ENCODE data around the gene ZFYVE27.
A peak's percentile ranks its signal among the peaks of the same experiment; 100 is the strongest.
"Not testable (repeated sequence)": the region's sequence is repeated elsewhere in the genome, so short reads cannot be mapped to it uniquely, and the experiment has no call there.

Gene ZFYVE27, protein sequence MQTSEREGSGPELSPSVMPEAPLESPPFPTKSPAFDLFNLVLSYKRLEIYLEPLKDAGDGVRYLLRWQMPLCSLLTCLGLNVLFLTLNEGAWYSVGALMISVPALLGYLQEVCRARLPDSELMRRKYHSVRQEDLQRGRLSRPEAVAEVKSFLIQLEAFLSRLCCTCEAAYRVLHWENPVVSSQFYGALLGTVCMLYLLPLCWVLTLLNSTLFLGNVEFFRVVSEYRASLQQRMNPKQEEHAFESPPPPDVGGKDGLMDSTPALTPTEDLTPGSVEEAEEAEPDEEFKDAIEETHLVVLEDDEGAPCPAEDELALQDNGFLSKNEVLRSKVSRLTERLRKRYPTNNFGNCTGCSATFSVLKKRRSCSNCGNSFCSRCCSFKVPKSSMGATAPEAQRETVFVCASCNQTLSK

DNA sequence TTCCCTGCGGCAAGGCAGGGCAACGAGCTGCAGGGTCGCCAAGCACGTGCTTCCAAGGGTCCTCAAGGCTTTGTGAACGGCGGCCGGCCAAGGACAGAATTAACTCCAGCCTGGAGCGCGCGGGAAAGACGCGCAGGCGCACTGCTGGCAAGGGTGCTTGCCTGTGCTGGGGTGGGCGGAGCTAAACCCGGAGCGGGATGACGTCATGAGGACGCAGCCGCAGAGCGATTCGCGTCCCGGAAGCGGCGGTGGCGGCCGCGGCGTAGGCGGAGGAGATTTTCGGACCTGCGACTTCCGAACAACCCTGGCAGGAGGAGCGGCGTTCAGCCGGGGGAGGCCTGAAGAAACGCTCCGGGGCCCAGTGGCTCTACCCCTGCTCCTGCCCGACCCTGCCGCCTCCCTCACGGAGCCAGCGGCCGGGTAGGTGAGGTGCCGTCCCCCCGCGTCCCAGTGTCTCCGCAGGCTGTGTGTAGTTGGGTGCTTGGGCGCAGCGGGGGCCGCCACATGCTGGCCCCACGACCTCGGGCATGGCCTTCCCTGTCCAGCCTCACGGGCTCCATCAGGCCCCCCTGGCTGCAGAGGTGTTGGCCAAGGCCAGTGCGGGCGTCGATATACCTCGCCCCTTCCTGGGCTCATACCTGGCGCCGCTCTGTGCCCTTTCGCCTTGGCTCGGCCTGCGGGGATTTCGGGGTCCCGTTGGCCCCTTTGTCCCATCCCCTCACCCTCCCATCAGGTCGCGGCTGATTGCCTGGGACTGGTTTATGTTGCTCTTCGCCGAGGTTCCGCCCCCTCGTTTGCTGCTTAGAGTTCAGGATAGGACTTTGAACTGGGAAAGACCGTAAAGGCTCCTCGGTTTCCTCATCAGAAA is at the start of gene ZFYVE27:
TSS of gene ZFYVE27 (plus strand) at position 227 of the 868 bp plus-strand sequence. CDS start 1,350 bp downstream, outside the sequence.
- DNase-seq (ENCODE audit: low spot score) = peak; percentile 91

DNA sequence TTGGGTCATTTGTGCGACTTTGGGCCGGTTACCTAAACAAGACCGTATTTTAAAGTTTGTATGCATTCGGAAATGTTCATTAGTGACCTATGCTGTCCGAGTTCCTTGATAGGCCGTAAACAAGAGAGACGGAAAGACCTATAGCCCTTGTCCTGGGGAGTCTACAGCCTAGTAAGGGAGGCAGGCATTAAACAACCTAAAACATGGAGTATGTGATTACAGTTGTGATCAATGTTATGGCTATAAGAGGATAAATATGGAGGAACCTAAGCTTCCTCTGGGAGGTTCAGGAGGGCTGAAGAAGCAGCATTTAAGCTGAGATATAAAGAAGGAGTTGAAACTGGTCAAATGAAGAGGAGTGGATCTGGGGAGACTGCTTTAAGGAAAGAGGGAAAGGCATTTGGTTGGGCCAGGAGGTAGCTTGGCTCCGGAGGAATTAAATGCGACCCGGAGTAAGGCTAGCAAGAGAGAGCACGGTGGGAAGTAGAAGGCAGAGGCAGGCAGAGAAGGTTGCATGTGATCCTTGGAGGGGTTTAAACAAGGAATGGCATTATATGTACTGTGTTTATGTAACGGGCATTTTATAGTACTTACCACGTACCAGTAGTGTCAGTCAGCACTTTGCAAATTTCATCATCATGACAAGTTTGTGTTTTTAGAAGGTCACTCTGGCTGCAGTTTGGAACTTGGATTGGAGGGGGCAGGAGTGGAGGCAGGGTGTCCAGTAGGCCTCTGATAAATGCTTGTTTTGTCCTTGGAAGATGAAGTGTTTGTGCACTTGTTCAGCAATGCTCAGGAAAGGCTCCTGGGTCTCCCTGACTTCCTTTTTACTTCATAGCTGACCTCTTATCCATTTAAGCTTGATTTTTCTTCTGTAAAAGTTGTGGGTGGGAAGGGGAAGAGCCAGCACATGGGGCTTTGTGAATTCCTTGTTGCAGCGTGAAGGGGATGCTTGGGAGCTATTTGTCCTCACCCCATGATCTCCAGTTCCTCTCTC is 48.8 kb upstream of the ZFYVE27 start:
- DNase-seq (ENCODE audit: low spot score) = peak; percentile 41

DNA sequence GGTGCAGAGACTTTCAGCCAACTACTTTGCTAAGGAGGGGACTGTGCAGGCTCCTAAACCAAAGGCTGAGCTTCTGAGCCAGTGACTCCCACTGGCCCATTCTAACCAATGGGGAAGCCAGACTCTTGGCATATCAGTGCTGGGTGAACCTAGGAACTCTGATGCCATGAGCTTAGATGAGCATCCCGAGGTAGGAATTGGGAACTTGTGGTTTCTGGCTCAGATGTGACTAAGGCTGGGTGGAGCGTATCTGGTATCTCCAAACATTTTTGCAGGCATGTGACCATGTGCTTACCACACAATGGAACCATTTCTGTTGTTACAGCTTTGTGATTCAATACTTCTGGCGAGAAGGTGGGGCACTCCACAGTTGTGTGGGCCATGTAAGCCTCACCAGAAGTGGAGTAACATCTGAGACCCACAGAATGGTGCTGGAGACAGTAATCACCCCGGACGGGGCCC is 47.3 kb upstream of the ZFYVE27 start:
- no peak for DNase-seq (ENCODE audit: low spot score)

DNA sequence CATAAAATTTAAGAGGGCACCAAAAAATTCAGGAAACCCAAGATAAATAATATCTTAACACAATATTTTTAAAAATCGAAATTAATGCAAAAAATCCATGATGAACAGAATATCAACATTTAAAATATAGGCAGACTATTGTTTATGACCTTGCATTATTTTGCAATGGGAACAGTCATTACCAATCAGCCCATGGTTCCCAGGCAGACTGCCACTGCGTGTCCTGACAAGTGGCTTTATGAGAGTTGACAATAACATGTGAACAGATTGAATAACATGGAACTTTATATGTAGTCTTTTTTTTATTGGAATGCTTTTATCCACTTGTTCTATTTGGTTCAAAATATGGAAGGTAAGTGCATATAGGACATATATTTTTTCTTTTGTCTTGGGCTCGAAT is 46.8 kb upstream of the ZFYVE27 start:
- DNase-seq (ENCODE audit: low spot score) = no peak

DNA sequence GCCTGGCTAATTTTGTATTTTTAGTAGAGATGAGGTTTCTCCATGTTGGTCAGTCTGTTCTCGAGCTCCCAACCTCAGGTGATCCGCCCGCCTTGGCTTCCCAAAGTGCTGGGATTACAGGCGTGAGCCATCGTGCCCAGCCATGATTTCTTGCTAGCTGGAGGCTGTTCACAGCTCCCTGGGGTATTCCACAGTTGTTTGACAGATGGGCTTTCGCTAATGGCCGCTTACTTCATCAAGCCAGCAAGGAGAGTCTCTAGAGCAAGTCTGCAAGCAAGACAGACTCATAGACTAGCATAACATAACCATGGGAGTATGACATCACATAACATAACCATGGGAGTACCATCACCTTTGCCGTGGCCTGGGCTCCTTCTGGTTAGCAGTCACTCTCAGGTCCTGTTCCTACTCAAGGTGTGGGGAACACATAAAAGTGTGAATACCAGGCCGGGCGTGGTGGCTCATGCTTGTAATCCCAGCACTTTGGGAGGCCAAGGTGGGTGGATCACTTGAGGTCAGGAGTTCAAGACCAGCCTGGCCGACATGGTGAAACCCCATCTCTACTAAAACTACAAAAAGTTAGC is 38.8 kb upstream of the ZFYVE27 start:
- not testable (repeated sequence) for DNase-seq (ENCODE audit: low spot score)

DNA sequence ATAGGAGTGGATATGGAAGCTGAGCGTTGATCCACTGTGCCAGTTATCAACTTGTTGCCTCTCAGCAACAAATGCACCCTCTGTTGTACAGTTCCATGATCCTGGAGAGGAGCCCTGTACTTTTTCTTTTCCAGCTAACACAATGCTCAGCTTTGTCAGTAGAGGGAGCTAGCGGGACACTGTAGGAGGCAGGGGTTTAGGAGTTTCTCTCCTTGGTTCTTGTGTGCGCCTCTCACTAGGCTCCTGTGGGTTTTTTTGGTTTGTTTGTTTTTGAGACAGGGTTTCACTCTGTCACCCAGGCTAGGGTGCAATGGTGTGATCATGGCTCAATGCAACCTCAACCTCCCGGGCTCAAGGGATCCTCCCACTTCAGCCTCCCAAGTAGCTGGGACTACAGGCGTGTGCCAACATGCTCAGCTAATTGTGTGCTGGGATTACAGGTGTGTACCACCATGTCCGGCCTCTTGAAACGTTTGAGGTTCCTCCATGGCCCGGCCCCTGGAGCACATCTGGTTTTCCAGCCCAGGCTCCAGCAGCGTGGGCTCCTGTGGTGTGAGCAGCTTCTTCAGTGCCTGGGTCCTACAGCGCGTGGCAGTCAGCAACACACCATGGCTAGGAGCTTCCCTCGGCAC is 35.4 kb upstream of the ZFYVE27 start:
- peak; percentile 80 for DNase-seq (ENCODE audit: low spot score)

DNA sequence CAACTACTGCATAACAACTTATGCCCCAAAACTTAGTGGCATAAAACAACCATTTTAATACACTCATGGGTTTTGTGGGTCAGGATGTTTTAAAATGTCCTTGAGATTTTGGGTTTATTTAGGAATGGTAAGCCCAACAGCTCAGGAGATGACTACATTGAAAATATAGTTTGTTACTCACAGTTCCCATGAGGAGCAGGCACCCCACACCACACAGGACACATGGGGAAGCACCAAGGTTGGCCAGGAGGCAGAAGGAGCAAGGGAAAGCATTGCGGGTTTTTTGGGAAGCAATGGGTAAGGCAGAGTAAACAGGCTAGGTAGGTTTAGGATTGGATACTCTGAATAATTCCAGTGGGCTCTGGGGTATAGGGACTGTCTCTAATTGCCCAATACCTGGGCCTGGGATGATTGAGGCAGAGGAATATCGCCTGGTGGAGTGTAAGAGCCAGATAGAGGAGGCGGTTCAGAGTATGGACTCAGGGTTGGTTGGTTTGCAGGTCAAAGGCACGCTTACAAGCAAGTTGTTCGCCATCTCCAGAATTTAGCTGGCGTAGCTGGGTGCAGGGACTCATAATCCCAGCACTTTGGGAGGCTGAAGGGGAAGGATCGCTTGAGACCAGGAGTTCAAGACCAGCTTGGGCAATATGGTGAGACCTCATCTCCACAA is 33.4 kb upstream of the ZFYVE27 start:
- no peak for DNase-seq (ENCODE audit: low spot score)

DNA sequence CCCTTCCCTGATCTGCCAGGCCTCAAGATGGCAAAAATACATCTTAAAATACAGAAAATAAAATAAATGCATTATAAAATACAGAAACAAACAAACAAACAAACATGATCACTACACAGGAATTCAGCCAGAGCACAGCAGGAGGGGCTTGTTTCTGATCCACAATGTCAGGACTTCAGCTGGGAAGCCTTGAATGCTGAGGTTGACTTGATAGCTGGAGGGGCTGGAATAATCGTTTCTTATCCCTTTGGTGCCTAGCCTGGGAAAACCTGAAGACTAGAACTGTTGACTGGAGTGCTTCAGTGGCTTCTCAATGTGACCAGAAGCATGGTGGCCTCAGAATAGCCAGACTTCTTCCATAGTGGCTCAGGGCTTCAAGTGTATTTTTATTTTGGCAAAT is 32.6 kb upstream of the ZFYVE27 start:
- no peak for DNase-seq (ENCODE audit: low spot score)

DNA sequence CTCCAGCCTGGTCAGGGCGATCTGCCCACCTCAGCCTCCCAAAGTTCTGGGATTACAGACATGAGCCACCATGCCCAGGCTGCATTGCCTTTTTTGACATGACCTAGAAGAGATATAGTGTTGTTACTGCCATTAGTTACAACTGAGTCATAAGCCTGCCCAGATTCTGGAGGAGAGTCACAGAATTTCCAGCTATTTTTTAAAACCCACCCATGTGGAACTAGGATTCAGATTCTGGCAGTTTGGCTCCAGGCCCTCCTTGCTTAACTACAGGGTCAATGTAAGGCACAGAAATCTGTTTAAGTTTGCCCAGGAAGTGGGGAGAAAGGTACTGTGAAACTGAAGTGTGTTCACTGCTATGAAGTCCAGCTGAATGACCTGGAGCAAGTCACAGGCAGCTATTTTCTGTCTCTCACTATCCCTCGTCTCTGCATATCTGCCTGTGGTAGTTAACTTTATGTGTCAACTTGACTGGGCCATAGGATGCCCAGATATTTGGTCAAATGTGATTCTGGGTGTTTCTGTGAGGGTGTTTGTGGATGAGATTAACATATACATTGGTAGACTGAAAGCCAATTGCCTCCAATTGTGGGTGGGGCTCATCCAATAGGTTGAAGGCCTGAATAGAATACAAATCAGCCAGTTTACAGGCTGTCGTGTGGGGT is 31.8 kb upstream of the ZFYVE27 start:
- no peak for DNase-seq (ENCODE audit: low spot score)

DNA sequence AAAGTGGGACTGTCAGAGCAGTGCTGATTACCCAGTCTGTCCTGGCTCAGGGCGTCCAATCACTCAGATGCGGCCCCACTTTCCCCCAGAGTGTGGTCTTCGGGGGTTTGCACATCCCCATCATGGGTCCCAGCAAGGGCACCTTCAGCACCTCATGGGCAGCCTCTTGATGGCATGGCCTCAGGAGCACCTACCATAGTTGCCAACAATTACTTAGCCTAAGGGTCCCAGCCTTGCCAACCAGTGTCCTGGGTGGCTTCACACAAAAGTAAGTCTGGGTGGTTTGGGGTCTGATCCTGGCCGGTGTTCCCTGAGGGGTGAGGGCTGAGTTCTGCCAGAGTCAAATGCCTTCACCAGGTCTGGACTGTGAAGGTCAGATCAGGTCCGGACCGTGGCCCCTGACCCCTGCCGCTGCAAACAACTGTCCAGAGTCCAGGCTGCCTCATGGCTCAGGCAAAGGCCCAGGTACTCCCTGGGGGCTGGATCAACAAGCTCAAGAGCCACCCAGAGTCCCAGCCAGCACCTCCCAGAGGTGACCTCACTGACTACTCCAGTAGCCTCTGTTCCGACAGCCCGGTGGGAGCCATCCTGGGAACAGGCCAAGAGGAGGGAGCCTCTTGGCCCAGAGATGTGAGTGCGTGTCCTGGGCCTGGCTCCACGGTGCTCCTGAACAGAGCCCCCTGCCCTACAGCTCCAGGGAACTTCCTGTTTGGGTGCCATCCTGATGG is 29.6 kb upstream of the ZFYVE27 start:
- DNase-seq (ENCODE audit: low spot score) = no peak

DNA sequence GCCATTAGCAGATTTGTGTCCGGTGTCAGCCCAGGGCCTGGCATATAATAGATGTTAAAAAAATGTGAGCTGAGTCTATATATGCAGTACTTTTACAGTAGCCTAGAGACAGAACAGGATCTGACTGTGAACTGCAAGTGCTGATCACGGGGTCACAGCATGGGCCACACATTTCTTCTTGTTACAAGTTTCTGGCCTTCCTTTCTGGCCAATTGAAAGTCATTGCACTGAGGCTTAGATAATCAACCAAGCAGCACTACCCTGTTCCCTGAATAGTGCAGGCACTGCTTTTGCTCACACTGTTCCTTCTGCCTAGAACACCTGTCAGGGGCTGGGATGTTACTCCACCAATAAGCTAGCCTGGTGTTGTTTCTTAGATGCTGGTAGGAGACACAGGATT is 28.8 kb upstream of the ZFYVE27 start:
- DNase-seq (ENCODE audit: low spot score) = no peak

DNA sequence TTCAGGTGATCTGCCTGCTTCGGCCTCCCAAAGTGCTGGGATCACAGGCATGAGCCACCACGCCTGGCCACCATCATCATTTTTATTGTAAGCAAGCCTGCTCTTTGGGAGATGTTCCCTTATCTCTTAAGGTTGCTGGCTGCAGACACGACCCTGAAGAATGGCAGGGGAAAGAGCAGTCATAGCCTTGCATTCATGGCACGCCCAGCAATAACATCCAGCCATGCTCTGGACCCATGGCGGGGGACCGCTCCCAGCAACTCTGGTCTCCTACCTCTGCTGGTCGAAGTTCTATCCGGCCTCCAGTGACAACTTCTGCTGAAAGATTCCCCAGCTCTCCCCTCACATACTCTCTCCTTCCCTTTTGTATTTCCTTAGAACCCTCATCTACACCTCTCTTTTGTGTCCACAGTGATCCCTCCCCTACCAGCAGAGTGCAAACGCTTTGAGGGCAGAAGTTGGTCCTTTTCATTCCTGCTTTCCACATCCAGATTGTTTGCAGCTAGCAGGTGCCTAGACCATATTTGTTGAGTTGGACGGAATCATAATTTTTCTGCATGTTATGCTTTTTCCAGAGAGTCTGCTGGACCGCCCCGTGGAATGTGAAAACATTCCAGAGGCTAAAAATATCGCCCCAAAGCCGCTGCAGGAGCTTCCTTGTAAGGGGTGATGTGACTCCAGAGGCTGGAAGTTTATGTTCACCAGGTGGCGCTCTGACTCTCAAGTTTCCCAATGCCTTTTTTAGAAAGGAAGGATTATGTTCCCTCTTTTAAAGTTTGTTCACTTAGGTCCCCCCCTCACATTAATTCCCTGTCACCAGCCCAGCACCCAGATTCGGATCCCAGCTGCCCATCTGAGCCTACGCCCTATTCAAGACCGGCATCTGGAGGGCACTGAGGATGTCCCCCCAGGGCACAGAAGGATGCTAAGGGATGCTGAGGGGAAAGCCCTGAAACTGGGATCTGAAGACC is 27.7 kb upstream of the ZFYVE27 start:
- peak; percentile 72 for DNase-seq (ENCODE audit: low spot score)

DNA sequence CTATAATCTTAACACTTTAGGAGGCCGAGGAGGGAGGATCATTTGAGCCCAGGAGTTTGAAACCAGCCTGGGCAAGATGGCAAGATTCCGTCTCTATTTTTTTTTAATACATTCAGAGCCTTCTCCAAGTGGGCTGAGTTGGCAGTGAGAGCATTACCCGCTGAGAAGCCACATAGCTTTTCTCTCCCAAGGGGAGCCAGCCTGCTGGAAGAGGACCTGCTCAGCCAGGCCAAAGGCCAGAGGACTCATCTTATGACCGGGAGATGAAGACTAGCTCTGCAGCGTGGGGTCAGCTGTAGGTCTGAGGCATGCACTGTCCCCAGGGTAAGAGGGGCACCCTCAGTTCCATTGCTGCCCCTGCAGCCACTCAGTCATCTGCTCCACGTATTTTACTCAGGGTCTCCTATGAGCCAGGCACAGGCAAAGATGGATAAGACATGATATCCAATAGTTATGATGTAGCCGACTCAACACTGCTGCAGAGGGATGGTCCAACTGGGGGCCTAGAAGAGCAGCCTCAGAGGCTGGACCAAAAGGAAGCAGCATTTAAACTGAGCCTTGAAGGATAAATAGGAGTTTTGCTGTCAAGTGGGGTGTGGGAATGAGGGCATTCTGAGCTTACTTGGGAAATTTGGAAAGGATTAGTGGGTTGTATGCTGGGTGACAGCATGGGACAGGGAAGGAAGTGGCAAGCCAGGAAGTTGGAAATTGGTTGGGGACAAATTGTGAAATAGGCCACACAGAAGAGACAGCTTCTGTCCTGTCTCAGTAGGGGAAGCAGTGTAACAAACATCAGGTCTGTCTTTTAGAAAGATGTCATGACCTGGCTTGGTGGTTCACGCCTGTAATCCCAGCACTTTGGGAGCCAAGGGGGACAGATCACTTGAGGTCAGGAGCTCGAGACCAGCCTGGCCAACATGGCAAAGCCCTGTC is 25.0 kb upstream of the ZFYVE27 start:
- no peak for DNase-seq (ENCODE audit: low spot score)

DNA sequence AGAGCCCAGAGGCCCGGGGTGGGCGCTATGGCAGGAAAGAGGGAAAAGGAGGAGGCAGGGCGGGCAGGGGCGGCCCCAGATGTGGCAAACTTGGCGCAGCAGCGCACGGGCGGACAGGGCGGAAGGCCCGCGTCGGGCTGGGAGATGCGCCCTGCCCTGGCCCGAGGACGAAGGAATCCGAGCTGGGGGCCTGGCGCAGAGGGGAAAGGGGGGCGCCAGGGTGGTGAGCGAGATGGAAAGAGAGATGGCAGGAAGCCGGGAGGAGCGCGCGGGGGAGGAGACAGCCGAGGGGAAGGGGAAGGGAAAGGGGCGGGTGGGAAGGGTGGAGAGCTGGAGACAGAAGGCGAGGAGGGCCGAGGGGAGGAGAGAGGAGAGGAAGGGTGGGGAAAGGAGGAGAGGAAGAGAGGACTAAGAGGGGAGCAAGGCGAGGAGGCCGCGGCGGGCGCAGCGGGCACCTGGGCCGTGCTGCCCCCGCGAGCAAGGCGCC is 23.5 kb upstream of the ZFYVE27 start, which contains the start of gene MARVELD1:
TSS of gene MARVELD1 (plus strand) at position 392 of the 487 bp plus-strand sequence. CDS start 147 bp downstream, outside the sequence.
- peak; percentile 63 for DNase-seq (ENCODE audit: low spot score)

DNA sequence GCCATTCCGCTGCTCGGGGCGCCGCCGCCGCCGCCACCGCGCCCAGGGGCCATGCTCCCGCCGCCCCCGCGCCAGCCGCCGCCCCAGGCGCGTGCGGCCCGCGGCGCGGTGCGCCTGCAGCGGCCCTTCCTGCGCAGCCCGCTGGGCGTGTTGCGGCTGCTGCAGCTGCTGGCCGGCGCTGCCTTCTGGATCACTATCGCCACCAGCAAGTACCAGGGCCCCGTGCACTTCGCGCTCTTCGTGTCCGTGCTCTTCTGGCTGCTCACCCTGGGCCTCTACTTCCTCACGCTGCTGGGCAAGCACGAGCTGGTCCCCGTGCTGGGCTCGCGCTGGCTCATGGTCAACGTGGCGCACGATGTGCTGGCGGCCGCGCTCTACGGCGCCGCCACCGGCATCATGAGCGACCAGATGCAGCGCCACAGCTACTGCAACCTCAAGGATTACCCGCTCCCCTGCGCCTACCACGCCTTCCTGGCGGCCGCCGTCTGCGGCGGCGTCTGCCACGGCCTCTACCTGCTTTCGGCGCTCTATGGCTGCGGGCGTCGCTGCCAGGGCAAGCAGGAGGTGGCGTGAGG is 23.0 kb upstream of the ZFYVE27 start:
- DNase-seq (ENCODE audit: low spot score) = peak; percentile 65

Data from cerebellar cortex (tissue), 1 donor.